Kidney epithelial cell (primary cell): ENCODE measurements around the gene ACTL6B. TPM values are rescaled to one million over a fixed set of nuclear protein-coding genes. Genes with fewer than 3 reads are reported as not detected.

Experiments
- DNase-seq: peaks from one replicate; pipeline ENCODE4 v3.0.0-alpha.2; 2010; ENCODE audit warnings: low read depth
- H3K27me3 ChIP-seq: 2 replicates; pipeline ENCODE4 v1.6.0; 2011; ENCODE audit warnings: low read length; ENCODE audit not compliant: control insufficient read depth, insufficient read depth
- H3K36me3 ChIP-seq: 2 replicates; pipeline ENCODE4 v1.5.1; 2011; ENCODE audit warnings: low read length; ENCODE audit not compliant: control insufficient read depth, insufficient read depth
- H3K4me3 ChIP-seq: 2 replicates; pipeline ENCODE4 v1.5.1; 2011; ENCODE audit warnings: low read depth, mild to moderate bottlenecking, control low read depth, low read length
- CTCF ChIP-seq: IDR thresholded peaks from 2 replicates; pipeline ENCODE4 v1.5.1; 2011; ENCODE audit warnings: mild to moderate bottlenecking, moderate library complexity, low read length, control low read depth, inconsistent platforms; ENCODE audit not compliant: insufficient read depth, poor library complexity, severe bottlenecking
- total RNA-seq: library from RNA; depleted of rRNA; stranded (reverse); fragments of >200 nt; gene quantifications from 2 replicates; pipeline ENCODE4 v1.2.3, GENCODE V29; 2015

The ACTL6B gene
- total RNA-seq, 1 donor from 2014 or later, result not detected

- TF ChIP-seq CTCF, result no peak
- H3K4me3 ChIP-seq, result no peak overlapping the region
- no peaks in the 10 kb centered on the region for H3K36me3 ChIP-seq
- no peak for DNase-seq
- H3K27me3 ChIP-seq, result no peaks in the 10 kb centered on the region
Measured at GRCh38 chr7:100607111-100607510, 49.1 kb downstream of the ACTL6B start.

GRCh38 chr7:100606313-100606712 lies 49.9 kb downstream of the ACTL6B start:
- no peak for DNase-seq
- TF ChIP-seq CTCF, result no peak
- Histone ChIP-seq H3K36me3 (no peaks in the 10 kb centered on the region), H3K4me3 (no peak overlapping the region), H3K27me3 (no peaks in the 10 kb centered on the region)

- TF ChIP-seq CTCF, result no peak
- no peak for DNase-seq
- Histone ChIP-seq H3K36me3 (no peaks in the 10 kb centered on the region), H3K4me3 (peak overlapping the region; percentile 51), H3K27me3 (no peaks in the 10 kb centered on the region)
Measured at GRCh38 chr7:100604976-100605911, 51.0 kb downstream of the ACTL6B start.

GRCh38 chr7:100604028-100604975 lies 51.9 kb downstream of the ACTL6B start:
- DNase-seq, result no peak
- H3K27me3 ChIP-seq, result no peaks in the 10 kb centered on the region
- peak; percentile 54 for TF ChIP-seq CTCF
- peak overlapping the region; percentile 51 for H3K4me3 ChIP-seq
- no peaks in the 10 kb centered on the region for H3K36me3 ChIP-seq

GRCh38 chr7:100603726-100604027 lies 52.6 kb downstream of the ACTL6B start:
- no peak for TF ChIP-seq CTCF
- DNase-seq, result no peak
- H3K4me3 ChIP-seq, result peak overlapping the region; percentile 51
- no peaks in the 10 kb centered on the region for H3K27me3 ChIP-seq
- no peaks in the 10 kb centered on the region for H3K36me3 ChIP-seq
